Fibroblast of villous mesenchyme (primary cell): ENCODE data around the gene TTLL5. TPM values are rescaled to one million over a fixed set of nuclear protein-coding genes. Genes with fewer than 3 reads are reported as not detected.

Experiments
- DNase-seq: peaks from one replicate; pipeline ENCODE4 v3.0.0-alpha.2; 2010; ENCODE audit warnings: low read depth
- H3K4me3 ChIP-seq: 2 replicates; pipeline ENCODE4 v1.5.1; 2011; ENCODE audit warnings: low read depth, mild to moderate bottlenecking, low read length
- total RNA-seq: library from RNA; depleted of rRNA; stranded (reverse); fragments of >200 nt; gene quantifications from 2 replicates; pipeline ENCODE4 v1.2.3, GENCODE V29; 2012
- TF ChIP-seq, protein P1 (sequence below): IDR thresholded peaks from 2 replicates; pipeline ENCODE4 v1.5.1; 2012; ENCODE audit warnings: low read depth, mild to moderate bottlenecking, low read length; ENCODE audit not compliant: insufficient read depth

Gene TTLL5
- total RNA-seq, 1 donor: 33.7 TPM

DNA sequence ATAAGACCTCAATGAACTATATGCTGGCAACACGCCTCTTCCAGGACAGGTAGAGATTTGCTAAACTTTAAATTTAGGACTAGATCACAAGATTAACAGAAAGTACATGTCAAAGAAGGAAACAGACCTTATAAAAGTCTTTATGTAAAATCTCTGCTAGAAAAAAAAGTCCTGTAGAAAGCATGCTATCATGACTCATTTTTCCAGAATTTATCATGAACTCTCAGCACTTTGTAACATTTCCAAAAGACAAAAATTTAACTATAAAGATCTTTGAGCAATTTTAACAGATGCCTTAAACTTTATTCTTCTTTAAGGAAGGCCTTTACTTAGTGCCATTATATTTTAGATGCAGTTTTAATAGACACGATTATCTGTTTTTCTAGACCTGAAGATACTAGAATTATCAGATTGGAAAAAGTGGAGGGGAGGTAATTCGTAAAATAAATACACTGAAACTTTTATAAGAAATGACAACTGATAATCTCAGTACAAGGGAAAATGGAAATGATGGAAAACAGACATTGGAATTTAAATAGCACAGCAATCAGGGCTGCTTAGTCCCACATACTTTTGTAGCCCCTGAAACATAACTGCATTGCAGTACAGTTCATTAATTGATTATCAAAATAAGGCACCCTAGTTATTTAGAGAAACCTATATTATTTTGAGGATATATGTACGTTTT lies 92.0 kb downstream of the TTLL5 start:
- peak; percentile 37 for DNase-seq
- TF ChIP-seq, protein P1, sequence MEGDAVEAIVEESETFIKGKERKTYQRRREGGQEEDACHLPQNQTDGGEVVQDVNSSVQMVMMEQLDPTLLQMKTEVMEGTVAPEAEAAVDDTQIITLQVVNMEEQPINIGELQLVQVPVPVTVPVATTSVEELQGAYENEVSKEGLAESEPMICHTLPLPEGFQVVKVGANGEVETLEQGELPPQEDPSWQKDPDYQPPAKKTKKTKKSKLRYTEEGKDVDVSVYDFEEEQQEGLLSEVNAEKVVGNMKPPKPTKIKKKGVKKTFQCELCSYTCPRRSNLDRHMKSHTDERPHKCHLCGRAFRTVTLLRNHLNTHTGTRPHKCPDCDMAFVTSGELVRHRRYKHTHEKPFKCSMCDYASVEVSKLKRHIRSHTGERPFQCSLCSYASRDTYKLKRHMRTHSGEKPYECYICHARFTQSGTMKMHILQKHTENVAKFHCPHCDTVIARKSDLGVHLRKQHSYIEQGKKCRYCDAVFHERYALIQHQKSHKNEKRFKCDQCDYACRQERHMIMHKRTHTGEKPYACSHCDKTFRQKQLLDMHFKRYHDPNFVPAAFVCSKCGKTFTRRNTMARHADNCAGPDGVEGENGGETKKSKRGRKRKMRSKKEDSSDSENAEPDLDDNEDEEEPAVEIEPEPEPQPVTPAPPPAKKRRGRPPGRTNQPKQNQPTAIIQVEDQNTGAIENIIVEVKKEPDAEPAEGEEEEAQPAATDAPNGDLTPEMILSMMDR: no peak

DNA sequence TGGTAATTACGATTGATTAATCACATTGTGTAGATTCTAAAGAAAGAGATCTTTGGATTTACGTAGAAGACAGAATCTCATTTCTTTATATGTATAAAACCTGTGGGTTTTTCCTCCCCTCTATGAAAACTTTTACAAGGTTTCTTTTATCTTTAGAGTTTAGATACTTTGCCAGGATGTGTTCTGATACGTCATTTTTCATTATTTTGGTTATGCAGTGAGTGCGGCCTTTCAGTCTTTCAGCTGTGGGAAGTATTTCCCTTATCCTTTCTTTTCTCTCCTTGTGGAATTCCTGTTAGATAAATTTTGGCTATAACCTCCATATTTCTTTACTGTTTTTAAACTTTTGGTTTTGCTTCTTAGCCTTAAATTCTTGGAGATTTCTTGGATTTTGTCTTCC lies 92.7 kb downstream of the TTLL5 start:
- no peak overlapping the region for H3K4me3 ChIP-seq
- DNase-seq: peak; percentile 62
- TF ChIP-seq, protein P1: no peak

More for the DNA sequence above, 92.0 kb downstream of the TTLL5 start:
- H3K4me3 ChIP-seq: no peak overlapping the region

DNA sequence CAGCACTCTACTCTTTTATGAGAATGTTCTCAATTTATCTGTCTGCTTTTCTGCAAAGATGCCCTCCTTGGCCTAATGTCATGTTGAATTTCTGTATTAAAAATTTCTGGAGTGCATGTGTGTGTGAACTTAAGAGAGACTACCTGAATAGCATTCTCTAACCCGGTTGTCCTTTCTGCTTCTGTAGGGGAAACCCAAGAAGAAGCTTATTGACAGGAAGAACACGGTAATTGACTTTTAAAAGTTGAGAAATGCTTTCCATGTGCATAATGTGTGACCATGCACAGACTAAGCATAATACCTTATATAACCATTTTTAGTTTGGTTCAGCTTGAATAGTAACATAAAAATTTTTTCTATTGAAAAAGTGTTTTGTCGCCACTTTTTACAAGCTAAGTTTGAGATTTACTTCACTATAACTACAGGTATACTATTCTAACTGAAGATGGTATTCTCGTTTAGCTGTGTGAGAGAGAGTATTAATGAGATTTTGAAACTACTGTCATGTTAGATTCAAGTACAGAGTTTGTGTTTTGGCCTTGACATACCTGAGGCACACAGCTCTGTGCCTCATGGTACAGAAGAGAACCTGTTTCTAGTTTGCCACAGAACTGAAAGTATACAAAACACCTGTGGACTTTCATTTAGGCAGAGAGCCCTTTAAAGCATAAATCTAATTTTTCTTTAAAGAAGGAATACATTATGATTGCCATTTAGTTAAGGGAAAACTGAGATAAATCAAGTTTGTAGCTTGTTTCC lies 96.8 kb downstream of the TTLL5 start:
- H3K4me3 ChIP-seq: no peak overlapping the region
- TF ChIP-seq, protein P1: no peak
- DNase-seq: no peak

DNA sequence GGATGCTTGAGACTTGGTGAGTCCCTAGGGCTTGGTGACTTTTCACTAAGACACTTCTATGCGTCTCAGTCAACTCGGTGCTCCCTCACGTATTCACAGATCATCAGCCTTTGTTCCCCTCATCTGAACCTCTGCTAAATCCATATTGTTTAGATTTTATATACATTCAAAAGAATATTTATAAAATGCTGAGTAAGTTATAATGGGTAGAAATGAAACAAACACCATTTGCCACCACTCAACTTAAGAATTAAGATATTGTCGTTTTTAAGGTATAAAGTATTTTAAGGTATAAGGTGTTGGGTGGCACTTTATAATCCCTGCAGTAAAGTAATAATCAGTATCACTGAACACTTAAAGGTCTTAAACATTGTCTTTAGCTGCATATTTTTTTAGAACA lies 103.0 kb downstream of the TTLL5 start:
- TF ChIP-seq, protein P1: no peak
- no peak overlapping the region for H3K4me3 ChIP-seq
- no peak for DNase-seq

DNA sequence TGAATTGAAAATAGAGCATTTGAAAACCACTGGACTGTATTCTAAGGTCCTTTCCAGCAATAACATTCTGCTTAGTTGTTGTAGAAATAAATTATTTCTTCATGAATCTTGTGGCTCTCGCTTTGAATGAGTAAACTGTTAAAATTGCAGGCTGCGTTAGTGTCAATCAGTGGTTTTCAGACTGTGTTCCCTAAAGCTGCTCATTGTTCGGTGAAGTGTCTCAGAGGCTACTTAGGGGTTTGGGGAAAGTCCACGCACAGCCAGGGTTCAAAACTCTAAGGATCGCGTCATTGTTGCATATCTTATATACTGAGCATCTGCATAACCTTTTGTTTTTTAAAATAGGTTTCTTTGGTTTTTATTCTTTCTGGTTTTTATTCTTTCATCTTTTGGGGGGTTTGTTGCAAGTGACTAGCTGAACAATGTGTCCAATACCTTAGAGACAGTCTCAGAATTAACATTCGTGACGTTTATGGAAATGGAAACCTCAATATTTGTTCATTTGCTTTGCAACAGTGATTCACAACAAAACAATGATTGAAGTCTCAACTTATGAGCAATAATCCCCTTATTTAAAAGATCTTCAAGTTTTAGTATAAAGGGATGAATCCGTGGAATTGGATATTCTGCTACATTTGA lies 108.1 kb downstream of the TTLL5 start:
- H3K4me3 ChIP-seq: no peak overlapping the region
- DNase-seq: no peak
- TF ChIP-seq, protein P1: no peak

DNA sequence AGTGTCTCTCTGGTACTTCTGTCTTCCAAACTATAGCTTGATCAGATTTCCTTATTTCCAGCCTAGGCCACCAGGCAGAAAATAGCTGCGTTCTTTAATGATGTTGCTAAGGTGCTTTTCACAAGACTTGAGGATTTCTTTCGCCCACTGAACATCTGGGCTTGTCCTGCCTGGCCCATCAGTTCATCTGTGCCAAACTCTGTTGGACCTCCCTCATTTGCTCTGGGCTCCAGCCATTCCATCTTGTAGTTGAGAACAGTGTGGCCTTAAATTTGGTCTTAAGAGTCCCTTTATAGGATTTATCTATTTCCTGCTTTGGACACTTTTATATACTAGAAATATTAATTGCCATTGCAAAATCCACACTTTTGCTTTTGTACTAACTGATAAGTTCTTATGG lies 109.6 kb downstream of the TTLL5 start:
- peak; percentile 30 for DNase-seq
- TF ChIP-seq, protein P1: no peak
- no peak overlapping the region for H3K4me3 ChIP-seq
